SK-N-SH (cell line): ENCODE data around the gene MARCHF3. TPM values are rescaled to one million over a fixed set of nuclear protein-coding genes. Genes with fewer than 3 reads are reported as not detected.

Source experiments
- CTCF ChIA-PET: fragments of 300-600, 350-600 bp; formaldehyde crosslinking; extraction: SDS; loops from one replicate; lab custom pipeline; 2021; lab: Yijun Ruan, JAX
- POLR2A ChIA-PET: fragments of 350-600 bp; sonication (Branson Sonifier 250); formaldehyde crosslinking; extraction: SDS; loops from one replicate; lab custom pipeline; 2020; ENCODE audit warnings: antibody characterized with exemption, inconsistent platforms; lab: Yijun Ruan, JAX
- DNase-seq: peaks from one replicate; pipeline ENCODE4 v3.0.0; 2012
- H2AFZ ChIP-seq: fragments of 200-600 bp; sonication (generic); 2 replicates; pipeline ENCODE4 v1.8.1; 2016; ENCODE audit warnings: antibody characterized with exemption, mild to moderate bottlenecking, low read depth
- H3F3A ChIP-seq: fragments of 200-600 bp; sonication (generic); replicated peaks from 2 replicates; pipeline ENCODE3; 2016; ENCODE audit warnings: antibody characterized with exemption, mild to moderate bottlenecking; ENCODE audit not compliant: insufficient read depth
- H3K27ac ChIP-seq, 2 experiments: fragments of 200-500 bp in 1 of 2; fragments of 200-600 bp in 1 of 2; sonication (Bioruptor generic) in 1 of 2; sonication (generic), shearing (Covaris generic) in 1 of 2; 2 replicates each; pipeline versions ENCODE4 v1.5.1 to v1.6.1; 2014 to 2016; ENCODE audit warnings: low read depth in 2 of 2, inconsistent platforms in 1 of 2, low read length in 1 of 2, mild to moderate bottlenecking in 1 of 2, mixed read lengths in 1 of 2
- H3K27me3 ChIP-seq: fragments of 200-600 bp; sonication (generic), shearing (Covaris generic); 2 replicates; pipeline ENCODE4 v1.6.1; 2016; ENCODE audit warnings: mixed run types; ENCODE audit not compliant: insufficient read depth
- H3K36me3 ChIP-seq, 2 experiments: fragments of 200-500 bp in 1 of 2; fragments of 200-600 bp in 1 of 2; sonication (Bioruptor generic) in 1 of 2; sonication (generic) in 1 of 2; replicated peaks in 1 of 2; 2 replicates each; pipeline versions ENCODE3 to v1.5.1; 2014 to 2016; ENCODE audit warnings: low read length in 1 of 2, mild to moderate bottlenecking in 1 of 2; ENCODE audit not compliant: insufficient read depth in 2 of 2, control insufficient read depth in 1 of 2
- H3K4me1 ChIP-seq, 2 experiments: fragments of 200-500 bp in 1 of 2; fragments of 200-600 bp in 1 of 2; sonication (Bioruptor generic) in 1 of 2; sonication (generic), shearing (Covaris generic) in 1 of 2; 2 replicates each; pipeline versions ENCODE4 v1.5.1 to v1.6.1; 2014 to 2016; ENCODE audit warnings: low read depth in 1 of 2, low read length in 1 of 2, mixed run types in 1 of 2; ENCODE audit not compliant: insufficient read depth in 2 of 2, control insufficient read depth in 1 of 2
- H3K4me2 ChIP-seq: fragments of 200-600 bp; sonication (generic), shearing (Covaris generic); 2 replicates; pipeline ENCODE4 v1.6.1; 2017; ENCODE audit warnings: mixed run types
- H3K4me3 ChIP-seq, 2 experiments: fragments of 200-500 bp in 1 of 2; fragments of 200-600 bp in 1 of 2; sonication (Bioruptor generic) in 1 of 2; sonication (generic), shearing (Covaris generic) in 1 of 2; 2 replicates each; pipeline versions ENCODE4 v1.5.1 to v1.8.1; 2014 to 2016; ENCODE audit warnings: low read depth in 2 of 2, inconsistent platforms in 1 of 2, low read length in 1 of 2, mild to moderate bottlenecking in 1 of 2, mixed read lengths in 1 of 2, moderate library complexity in 1 of 2
- H3K79me2 ChIP-seq: fragments of 200-600 bp; sonication (generic); 2 replicates; pipeline ENCODE4 v1.8.1; 2017; ENCODE audit warnings: mild to moderate bottlenecking; ENCODE audit not compliant: insufficient read depth
- H3K9ac ChIP-seq: fragments of 200-600 bp; sonication (generic); 2 replicates; pipeline ENCODE4 v1.6.1; 2017; ENCODE audit warnings: mixed run types
- H3K9me2 ChIP-seq: fragments of 200-600 bp; sonication (generic); 2 replicates; pipeline ENCODE4 v1.6.1; 2017; ENCODE audit warnings: mixed run types
- H3K9me3 ChIP-seq: fragments of 200-600 bp; sonication (generic); 2 replicates; pipeline ENCODE4 v1.6.1; 2017; ENCODE audit warnings: mixed run types, mild to moderate bottlenecking, moderate library complexity
- H4K20me1 ChIP-seq: fragments of 200-600 bp; sonication (generic); 2 replicates; pipeline ENCODE4 v1.6.1; 2017; ENCODE audit warnings: mild to moderate bottlenecking, mixed run types; ENCODE audit not compliant: insufficient read depth
- CTCF ChIP-seq: fragments of 200-600 bp; sonication (generic); IDR thresholded peaks from 2 replicates; pipeline ENCODE4 v1.6.1; 2017; ENCODE audit warnings: antibody characterized with exemption, mild to moderate bottlenecking, moderate library complexity
- EP300 ChIP-seq, 2 experiments: IDR thresholded peaks; 2 replicates each; pipeline versions ENCODE4 v1.4.0 to v1.6.1; 2012; ENCODE audit warnings: borderline replicate concordance in 1 of 2, low read depth in 1 of 2, low read length in 1 of 2
- FOXJ3 ChIP-seq: sonication (generic); formaldehyde crosslinking; IDR thresholded peaks from 2 replicates; pipeline ENCODE4 v1.5.1; 2020; ENCODE audit warnings: mild to moderate bottlenecking, missing genetic modification reagents
- JUND ChIP-seq: IDR thresholded peaks from 2 replicates; pipeline ENCODE4 v1.4.0; 2012
- MAX ChIP-seq: IDR thresholded peaks from 2 replicates; pipeline ENCODE4 v1.4.0; 2012; ENCODE audit warnings: low read depth
- MEF2A ChIP-seq: IDR thresholded peaks from 2 replicates; pipeline ENCODE4 v1.4.0; 2012; ENCODE audit warnings: low read depth, borderline replicate concordance
- NFIC ChIP-seq: IDR thresholded peaks from 2 replicates; pipeline ENCODE4 v1.4.0; 2012; ENCODE audit warnings: borderline replicate concordance
- PBX3 ChIP-seq: IDR thresholded peaks from 2 replicates; pipeline ENCODE4; 2012
- RAD21 ChIP-seq: IDR thresholded peaks from 2 replicates; pipeline ENCODE4 v1.6.1; 2012; ENCODE audit warnings: mild to moderate bottlenecking, low read length
- SMC3 ChIP-seq: IDR thresholded peaks from 2 replicates; pipeline ENCODE4 v1.6.1; 2012; ENCODE audit warnings: low read depth, low read length, improper control_type of control experiment
- USF2 ChIP-seq: fragments of 150-350 bp; IDR thresholded peaks from 2 replicates; pipeline ENCODE4 v1.6.1; 2017; ENCODE audit warnings: antibody characterized with exemption, low read length, low read depth, borderline replicate concordance
- WGBS: methylation state at CpG from one replicate; pipeline ENCODE4 v1.1.6; 2017; ENCODE audit warnings: low lambda C conversion rate; 5-methylcytosine and 5-hydroxymethylcytosine counted together
- polyA plus RNA-seq, 3 experiments: library from polyadenylated mRNA; depleted of rRNA; stranded (reverse); fragments of >200 nt; gene quantifications; 2 replicates each; pipeline ENCODE4 v1.2.3, GENCODE V29; 2012

MARCHF3 gene
- polyA plus RNA-seq, 1 of the 3 experiments (the other 2 are of a cell fraction), result 21.5 TPM

- WGBS, result 93% methylated on average over 4 of the region's 4 CpGs
- no peak for TF ChIP-seq MAX
- TF ChIP-seq JUND, result no peak
- TF ChIP-seq RAD21, result no peak
- TF ChIP-seq USF2, result no peak
- no peak for TF ChIP-seq PBX3
- no peak for TF ChIP-seq CTCF
- TF ChIP-seq SMC3, result no peak
- Histone ChIP-seq H3K27me3 (no peaks in the 10 kb centered on the region), H3K36me3 (no peaks in the 10 kb centered on the region), H4K20me1 (no peaks in the 10 kb centered on the region), H3K79me2 (no peaks in the 10 kb centered on the region), H3K9me2 (no peaks in the 10 kb centered on the region), H2AFZ (no peak overlapping the region), H3K9me3 (no peaks in the 10 kb centered on the region), H3K9ac (no peak overlapping the region), H3K27ac (no peak overlapping the region), H3K4me2 (no peak overlapping the region), H3K4me3 (no peak overlapping the region), H3K4me1 (peaks cover 0 to 8% of the 10 kb centered on the region in 2 experiments; a peak in 2 of 4 replicates), H3F3A (peaks cover 6% of the 10 kb centered on the region)
- no peak for DNase-seq
- ChIA-PET CTCF (interaction anchor here (1.2 to 1.3 kb wide), 3 partner anchors 15 to 447 kb away, joined by 3 to 4 read pairs (median 4); no protein-coding TSS in a partner anchor), POLR2A (interaction anchor here (1.0 kb wide), 1 partner anchor 26 kb away, joined by 3 read pairs; the partner anchor contains the start of gene C5orf63)
These were observed 16.1 kb upstream of the MARCHF3 start for GRCh38 chr5:127046343-127047072.

GRCh38 chr5:127042593-127042992, 12.2 kb upstream of the MARCHF3 start:
- CTCF ChIA-PET, result no interaction called here
- POLR2A ChIA-PET, result no interaction called here
- Histone ChIP-seq H3K79me2 (no peaks in the 10 kb centered on the region), H3K4me1 (peaks cover 0 to 9% of the 10 kb centered on the region in 2 experiments; a peak in 2 of 4 replicates), H3K4me3 (no peak overlapping the region), H3K27me3 (no peaks in the 10 kb centered on the region), H3K9me2 (no peaks in the 10 kb centered on the region), H3K9ac (no peak overlapping the region), H3K36me3 (no peaks in the 10 kb centered on the region), H3F3A (peaks cover 8% of the 10 kb centered on the region), H2AFZ (0 out of 2 replicates have a peak overlapping the region, but pooled peaks have one; percentile 25), H3K9me3 (no peaks in the 10 kb centered on the region), H3K27ac (no peak overlapping the region), H4K20me1 (no peaks in the 10 kb centered on the region), H3K4me2 (no peak overlapping the region; the same call in 1 of the 2 replicates)
- TF ChIP-seq FOXJ3 (CRISPR knock-in tag) (no peak), EP300 (IDR thresholded peaks at IDR 0.05; ENCODE audit: borderline replicate concordance in 1 of 2, low read depth in 1 of 2, low read length in 1 of 2) (no peak), CTCF (peak; percentile 52), MEF2A (no peak), MAX (no peak), RAD21 (peak; percentile 59), SMC3 (peak; percentile 47), NFIC (no peak)
- peak; percentile 12 for DNase-seq
- 93% methylated on average over 2 of the region's 2 CpGs for WGBS
